IMR-90 (cell line): Measurements from ENCODE around the gene BACE1-AS. TPM values are rescaled to one million over a fixed set of nuclear protein-coding genes. Genes with fewer than 3 reads are reported as not detected.

Experiments
- ATAC-seq: fragments of 200-7000 bp; cut with Tn5 transposase; 2 replicates; pipeline ENCODE4 v1.9.1; 2020; ENCODE audit warnings: low read depth, mild to moderate bottlenecking, moderate library complexity
- BruUV-seq: library from RNA; stranded (reverse); fragments of 400-500 nt; replicated peaks from 2 replicates; lab custom pipeline; 2021; lab: Mats Ljungman, UMichigan
- CTCF ChIA-PET: fragments of 300-600 bp; formaldehyde crosslinking; extraction: SDS; loops from one replicate; lab custom pipeline; 2021; ENCODE audit warnings: antibody characterized with exemption; lab: Yijun Ruan, JAX
- POLR2A ChIA-PET: fragments of 300-600 bp; sonication (Branson Sonifier 250); formaldehyde crosslinking; loops from one replicate; lab custom pipeline; 2022; ENCODE audit warnings: antibody characterized with exemption; ENCODE audit not compliant: unreplicated experiment; lab: Charles Lee
- DNase-seq: peaks from one replicate; pipeline ENCODE4 v3.0.0; 2013
- H2AFZ ChIP-seq: replicated peaks from 2 replicates; pipeline ENCODE3; 2013; ENCODE audit warnings: low read length, mild to moderate bottlenecking; ENCODE audit not compliant: poor library complexity
- H2AK5ac ChIP-seq: 2 replicates; pipeline ENCODE4 v1.6.1; 2013; ENCODE audit warnings: low read depth, low read length, inconsistent platforms
- H2AK9ac ChIP-seq: replicated peaks from 2 replicates; pipeline ENCODE3; 2013; ENCODE audit warnings: mild to moderate bottlenecking, low read depth, low read length, moderate library complexity; ENCODE audit not compliant: poor library complexity
- H2BK120ac ChIP-seq: 2 replicates; pipeline ENCODE4 v1.6.1; 2013; ENCODE audit warnings: low read depth, low read length, inconsistent platforms
- H2BK15ac ChIP-seq: 3 replicates; pipeline ENCODE4 v1.6.1; 2013; ENCODE audit warnings: low read depth, low read length, inconsistent platforms
- H2BK20ac ChIP-seq: 2 replicates; pipeline ENCODE4 v1.6.1; 2013; ENCODE audit warnings: low read depth, mild to moderate bottlenecking, inconsistent platforms, low read length, moderate library complexity
- H2BK5ac ChIP-seq: 2 replicates; pipeline ENCODE4 v1.6.1; 2013; ENCODE audit warnings: mild to moderate bottlenecking, low read depth, low read length, inconsistent platforms; ENCODE audit not compliant: poor library complexity, severe bottlenecking
- H3K14ac ChIP-seq: replicated peaks from 2 replicates; pipeline ENCODE4 v1.6.1; 2013; ENCODE audit warnings: low read depth, low read length, inconsistent platforms
- H3K18ac ChIP-seq: 2 replicates; pipeline ENCODE4 v1.6.1; 2013; ENCODE audit warnings: low read depth, low read length, control low read depth
- H3K23ac ChIP-seq: 2 replicates; pipeline ENCODE4 v1.6.1; 2013; ENCODE audit warnings: low read depth, low read length, inconsistent platforms
- H3K27ac ChIP-seq: 2 replicates; pipeline ENCODE4 v1.5.1; 2013; ENCODE audit warnings: mild to moderate bottlenecking, control low read depth, low read length; ENCODE audit not compliant: insufficient read depth
- H3K27me3 ChIP-seq: 2 replicates; pipeline ENCODE4 v1.6.1; 2013; ENCODE audit warnings: low read length; ENCODE audit not compliant: control insufficient read depth, insufficient read depth
- H3K36me3 ChIP-seq: 2 replicates; pipeline ENCODE4 v1.6.1; 2013; ENCODE audit warnings: low read length, mixed read lengths; ENCODE audit not compliant: control insufficient read depth, insufficient read depth
- H3K4ac ChIP-seq: 2 replicates; pipeline ENCODE4 v1.6.1; 2013; ENCODE audit warnings: low read depth, low read length, inconsistent platforms
- H3K4me1 ChIP-seq: 2 replicates; pipeline ENCODE4 v1.6.1; 2013; ENCODE audit warnings: low read length, mixed read lengths; ENCODE audit not compliant: control insufficient read depth, insufficient read depth
- H3K4me2 ChIP-seq: 2 replicates; pipeline ENCODE4 v1.6.1; 2013; ENCODE audit warnings: low read depth, mild to moderate bottlenecking, control low read depth, low read length, moderate library complexity
- H3K4me3 ChIP-seq: 2 replicates; pipeline ENCODE4 v1.5.1; 2013; ENCODE audit warnings: low read depth, mild to moderate bottlenecking, control low read depth, low read length, moderate library complexity; ENCODE audit not compliant: insufficient read depth
- H3K56ac ChIP-seq: 2 replicates; pipeline ENCODE4 v1.6.1; 2013; ENCODE audit warnings: low read length, inconsistent platforms; ENCODE audit not compliant: insufficient read depth; ENCODE audit errors: extremely low read depth
- H3K79me1 ChIP-seq, 2 experiments: 2 replicates each; pipeline ENCODE4 v1.6.1; 2013; ENCODE audit warnings: low read length in 2 of 2, inconsistent platforms in 1 of 2, low read depth in 1 of 2
- H3K9ac ChIP-seq: 2 replicates; pipeline ENCODE4 v1.6.1; 2013; ENCODE audit warnings: low read depth, low read length, control low read depth
- H3K9me1 ChIP-seq: 2 replicates; pipeline ENCODE4 v1.6.1; 2013; ENCODE audit warnings: low read length, inconsistent platforms; ENCODE audit not compliant: insufficient read depth
- H3K9me3 ChIP-seq: 2 replicates; pipeline ENCODE4 v1.6.1; 2013; ENCODE audit warnings: low read length; ENCODE audit not compliant: control insufficient read depth, insufficient read depth
- H4K20me1 ChIP-seq: 2 replicates; pipeline ENCODE4 v1.6.1; 2013; ENCODE audit warnings: low read length, inconsistent platforms; ENCODE audit not compliant: insufficient read depth
- H4K5ac ChIP-seq: 2 replicates; pipeline ENCODE4 v1.6.1; 2013; ENCODE audit warnings: mild to moderate bottlenecking, low read depth, low read length, control low read depth
- H4K8ac ChIP-seq, 2 experiments: 2 replicates each; pipeline ENCODE4 v1.6.1; 2013; ENCODE audit warnings: low read depth in 2 of 2, low read length in 2 of 2, control low read depth in 1 of 2, inconsistent platforms in 1 of 2
- H4K91ac ChIP-seq: 2 replicates; pipeline ENCODE4 v1.6.1; 2013; ENCODE audit warnings: low read depth, low read length, inconsistent platforms; ENCODE audit not compliant: insufficient read depth
- BHLHE40 ChIP-seq: fragments of 150-350 bp; IDR thresholded peaks from 2 replicates; pipeline ENCODE4 v1.6.1; 2016; ENCODE audit warnings: mild to moderate bottlenecking, low read depth, low read length
- CEBPB ChIP-seq: IDR thresholded peaks from 2 replicates; pipeline ENCODE4 v1.6.1; 2012; ENCODE audit warnings: low read depth, low read length, improper control_type of control experiment
- CHD1 ChIP-seq: IDR thresholded peaks from 2 replicates; pipeline ENCODE4 v1.6.1; 2012; ENCODE audit warnings: low read depth, low read length, improper control_type of control experiment
- FOS ChIP-seq: fragments of 150-350 bp; IDR thresholded peaks from 2 replicates; pipeline ENCODE4 v1.6.1; 2016; ENCODE audit warnings: low read depth, low read length
- MAFK ChIP-seq: IDR thresholded peaks from 2 replicates; pipeline ENCODE4 v1.6.1; 2012; ENCODE audit warnings: low read depth, low read length, improper control_type of control experiment
- MAZ ChIP-seq: IDR thresholded peaks from 2 replicates; pipeline ENCODE4 v1.6.1; 2012; ENCODE audit warnings: low read depth, mild to moderate bottlenecking, low read length, improper control_type of control experiment, moderate library complexity, borderline replicate concordance
- MXI1 ChIP-seq: IDR thresholded peaks from 2 replicates; pipeline ENCODE4 v1.6.1; 2012; ENCODE audit warnings: low read depth, mild to moderate bottlenecking, low read length, moderate library complexity, borderline replicate concordance
- NFE2L2 ChIP-seq: fragments of 150-350 bp; IDR thresholded peaks from 2 replicates; pipeline ENCODE4 v1.6.1; 2016; ENCODE audit warnings: low read depth, mild to moderate bottlenecking, low read length
- POLR2A ChIP-seq: IDR thresholded peaks from 2 replicates; pipeline ENCODE4 v1.6.1; 2012; ENCODE audit warnings: mild to moderate bottlenecking, low read depth, low read length
- RAD21 ChIP-seq: IDR thresholded peaks from 2 replicates; pipeline ENCODE4 v1.6.1; 2012; ENCODE audit warnings: low read length, improper control_type of control experiment
- RCOR1 ChIP-seq: IDR thresholded peaks from 2 replicates; pipeline ENCODE4 v1.6.1; 2012; ENCODE audit warnings: mild to moderate bottlenecking, low read length, improper control_type of control experiment; ENCODE audit not compliant: insufficient replicate concordance
- RFX5 ChIP-seq: IDR thresholded peaks from 2 replicates; pipeline ENCODE4 v1.8.0; 2012; ENCODE audit warnings: low read depth, mild to moderate bottlenecking, low read length, moderate library complexity
- SMC3 ChIP-seq: fragments of 150-350 bp; IDR thresholded peaks from 2 replicates; pipeline ENCODE4 v1.6.1; 2016; ENCODE audit warnings: low read depth, mild to moderate bottlenecking, antibody characterized with exemption, low read length, moderate library complexity
- WGBS, 2 experiments: methylation state at CpG; one replicate each; pipeline versions ENCODE4 v1.1.5 to v1.1.7; 2013; ENCODE audit warnings: missing lambda C conversion rate in 2 of 2; ENCODE audit not compliant: insufficient read length in 1 of 2; ENCODE audit errors: extremely low coverage in 2 of 2; 5-methylcytosine and 5-hydroxymethylcytosine counted together
- dilution Hi-C: fragments of 300-500 bp; cut with HindIII; formaldehyde crosslinking; loops from one replicate; pipeline ENCODE4 v1.14.3; 2018; ENCODE audit warnings: low sequenced_read_pairs; ENCODE audit not compliant: unreplicated experiment
- in situ Hi-C: fragments of 300-500 bp; cut with MboI; formaldehyde crosslinking; loops from 3 replicates; pipeline ENCODE4 v1.14.3; 2019; ENCODE audit warnings: low sequenced_read_pairs, inconsistent platforms, mixed read lengths
- intact Hi-C: fragments of 100-400 bp; cut with micrococcal nuclease; formaldehyde crosslinking; loops from 2 replicates; pipeline ENCODE4 v1.10.0; 2022
- polyA plus RNA-seq, 3 experiments: library from polyadenylated mRNA; depleted of rRNA; stranded (reverse); fragments of >200 nt; gene quantifications; 2 replicates each; pipeline ENCODE4 v1.2.3, GENCODE V29; 2012; ENCODE audit warnings: low replicate concordance in 1 of 3
- total RNA-seq: library from RNA; depleted of rRNA; stranded (reverse); fragments of >200 nt; gene quantifications from 2 replicates; pipeline ENCODE4 v1.2.3, GENCODE V29; 2012
- TF ChIP-seq, protein P1 (sequence below): fragments of 150-350 bp; IDR thresholded peaks from 2 replicates; pipeline ENCODE4 v1.6.1; 2017; ENCODE audit warnings: mild to moderate bottlenecking, antibody characterized with exemption, low read length, low read depth
- TF ChIP-seq, protein P2 (sequence below): fragments of 150-350 bp; IDR thresholded peaks from 2 replicates; pipeline ENCODE4 v1.6.1; 2016; ENCODE audit warnings: low read depth, mild to moderate bottlenecking, low read length, moderate library complexity, borderline replicate concordance
- TF ChIP-seq, protein P3 (sequence below): conservative IDR thresholded peaks from 2 replicates; pipeline ENCODE4 v1.5.1; 2012; ENCODE audit warnings: mild to moderate bottlenecking, low read depth, low read length, improper control_type of control experiment

Gene BACE1-AS
- total and polyA plus RNA-seq, 2 of the 4 experiments (the other 2 are of a cell fraction), result 2.7 to 2.9 TPM

DNA sequence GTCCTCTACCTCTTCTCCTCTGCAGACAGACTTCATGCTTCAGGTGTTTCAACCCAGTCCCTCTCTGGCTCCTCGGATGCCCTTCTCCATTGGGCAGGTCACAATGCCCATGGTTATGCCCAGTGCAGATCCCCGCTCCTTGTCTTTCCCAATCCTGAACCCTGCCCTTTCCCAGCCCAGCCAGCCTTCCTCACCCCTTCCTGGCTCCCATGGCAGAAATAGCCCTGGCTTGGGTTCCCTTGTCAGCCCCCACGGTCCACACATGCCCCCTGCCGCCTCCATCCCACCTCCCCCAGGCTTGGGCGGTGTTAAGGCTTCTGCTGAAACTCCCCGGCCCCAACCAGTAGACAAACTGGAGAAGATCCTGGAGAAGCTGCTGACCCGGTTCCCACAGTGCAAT, 9.3 kb upstream of the BACE1-AS start:
- Histone ChIP-seq H4K20me1 (no peaks in the 10 kb centered on the region), H4K5ac (peak overlapping the region; percentile 62), H2BK15ac (peak overlapping the region; percentile 53; the same call in 2 of the 3 replicates), H2AK9ac (peak overlapping the region; percentile 80), H3K79me1 (peaks cover 5 to 15% of the 10 kb centered on the region in 2 experiments), H2BK20ac (peak overlapping the region; percentile 90), H2BK120ac (peak overlapping the region; percentile 90), H3K9ac (peak overlapping the region; percentile 13; the same call in 1 of the 2 replicates), H4K8ac (peak overlapping the region; percentile 9 to 83; a peak in 3 of 4 replicates), H3K14ac (peak overlapping the region; percentile 75), H3K27me3 (no peaks in the 10 kb centered on the region), H3K18ac (peak overlapping the region; percentile 41), H4K91ac (peak overlapping the region; percentile 94), H3K4me3 (no peak overlapping the region), H3K9me1 (peaks cover 21% of the 10 kb centered on the region), H2AFZ (no peak overlapping the region), H2AK5ac (peak overlapping the region; percentile 88), H2BK5ac (peak overlapping the region; percentile 81), H3K56ac (peak overlapping the region; percentile 59; the same call in 1 of the 2 replicates), H3K9me3 (no peaks in the 10 kb centered on the region), H3K23ac (peak overlapping the region; percentile 63), H3K36me3 (peaks cover 21% of the 10 kb centered on the region), H3K4me1 (peaks cover 13% of the 10 kb centered on the region), H3K4ac (peak overlapping the region; percentile 93), H3K4me2 (no peak overlapping the region), H3K27ac (peak overlapping the region; percentile 72)
- 100% methylated on average over 1 of the region's 7 CpGs; no CpG with 5 or more reads in 1 of the 2 experiments for WGBS, 2 experiments
- intact Hi-C loops (loop anchor here (2.0 kb wide), 1 partner anchor 43 kb away; no protein-coding TSS in a partner anchor), in situ Hi-C loops (no loop called here), dilution Hi-C loops (no loop called here)
- POLR2A ChIA-PET, result interaction anchor here (0.6 kb wide), 1 partner anchor 582 kb away, joined by 3 read pairs; no protein-coding TSS in a partner anchor
- no peak; the same call in 1 of the 2 replicates for ATAC-seq
- TSS peak; percentile 34 for BruUV-seq
- CTCF ChIA-PET, result no interaction called here
- TF ChIP-seq, protein P1, sequence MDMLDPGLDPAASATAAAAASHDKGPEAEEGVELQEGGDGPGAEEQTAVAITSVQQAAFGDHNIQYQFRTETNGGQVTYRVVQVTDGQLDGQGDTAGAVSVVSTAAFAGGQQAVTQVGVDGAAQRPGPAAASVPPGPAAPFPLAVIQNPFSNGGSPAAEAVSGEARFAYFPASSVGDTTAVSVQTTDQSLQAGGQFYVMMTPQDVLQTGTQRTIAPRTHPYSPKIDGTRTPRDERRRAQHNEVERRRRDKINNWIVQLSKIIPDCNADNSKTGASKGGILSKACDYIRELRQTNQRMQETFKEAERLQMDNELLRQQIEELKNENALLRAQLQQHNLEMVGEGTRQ, result no peak
- no peak for TF ChIP-seq NFE2L2
- TF ChIP-seq BHLHE40, result no peak
- no peak for TF ChIP-seq FOS
- no peak for TF ChIP-seq SMC3
- TF ChIP-seq, protein P2, sequence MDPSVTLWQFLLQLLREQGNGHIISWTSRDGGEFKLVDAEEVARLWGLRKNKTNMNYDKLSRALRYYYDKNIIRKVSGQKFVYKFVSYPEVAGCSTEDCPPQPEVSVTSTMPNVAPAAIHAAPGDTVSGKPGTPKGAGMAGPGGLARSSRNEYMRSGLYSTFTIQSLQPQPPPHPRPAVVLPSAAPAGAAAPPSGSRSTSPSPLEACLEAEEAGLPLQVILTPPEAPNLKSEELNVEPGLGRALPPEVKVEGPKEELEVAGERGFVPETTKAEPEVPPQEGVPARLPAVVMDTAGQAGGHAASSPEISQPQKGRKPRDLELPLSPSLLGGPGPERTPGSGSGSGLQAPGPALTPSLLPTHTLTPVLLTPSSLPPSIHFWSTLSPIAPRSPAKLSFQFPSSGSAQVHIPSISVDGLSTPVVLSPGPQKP, result no peak
- TF ChIP-seq MAFK, result no peak
- no peak for TF ChIP-seq CEBPB
- no peak for TF ChIP-seq RAD21
- no peak for TF ChIP-seq RCOR1
- no peak for TF ChIP-seq MAZ
- no peak for TF ChIP-seq MXI1
- TF ChIP-seq POLR2A, result no peak
- TF ChIP-seq, protein P3, sequence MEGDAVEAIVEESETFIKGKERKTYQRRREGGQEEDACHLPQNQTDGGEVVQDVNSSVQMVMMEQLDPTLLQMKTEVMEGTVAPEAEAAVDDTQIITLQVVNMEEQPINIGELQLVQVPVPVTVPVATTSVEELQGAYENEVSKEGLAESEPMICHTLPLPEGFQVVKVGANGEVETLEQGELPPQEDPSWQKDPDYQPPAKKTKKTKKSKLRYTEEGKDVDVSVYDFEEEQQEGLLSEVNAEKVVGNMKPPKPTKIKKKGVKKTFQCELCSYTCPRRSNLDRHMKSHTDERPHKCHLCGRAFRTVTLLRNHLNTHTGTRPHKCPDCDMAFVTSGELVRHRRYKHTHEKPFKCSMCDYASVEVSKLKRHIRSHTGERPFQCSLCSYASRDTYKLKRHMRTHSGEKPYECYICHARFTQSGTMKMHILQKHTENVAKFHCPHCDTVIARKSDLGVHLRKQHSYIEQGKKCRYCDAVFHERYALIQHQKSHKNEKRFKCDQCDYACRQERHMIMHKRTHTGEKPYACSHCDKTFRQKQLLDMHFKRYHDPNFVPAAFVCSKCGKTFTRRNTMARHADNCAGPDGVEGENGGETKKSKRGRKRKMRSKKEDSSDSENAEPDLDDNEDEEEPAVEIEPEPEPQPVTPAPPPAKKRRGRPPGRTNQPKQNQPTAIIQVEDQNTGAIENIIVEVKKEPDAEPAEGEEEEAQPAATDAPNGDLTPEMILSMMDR, result no peak
- TF ChIP-seq CHD1, result no peak
- TF ChIP-seq RFX5, result no peak
- no peak for DNase-seq
